Loucy (cell line): ENCODE results near the gene PSMB3.

Source experiments
- CTCF ChIP-seq: fragments of 200-600 bp; sonication (generic); conservative IDR thresholded peaks from 2 replicates; pipeline ENCODE4 v1.5.1; 2014; ENCODE audit warnings: mild to moderate bottlenecking, antibody characterized with exemption, low read length
- EZH2phosphoT487 ChIP-seq: fragments of 200-600 bp; IDR thresholded peaks from 2 replicates; pipeline ENCODE4 v1.6.1; 2018; ENCODE audit warnings: antibody characterized with exemption, mild to moderate bottlenecking, moderate library complexity, borderline replicate concordance

DNA sequence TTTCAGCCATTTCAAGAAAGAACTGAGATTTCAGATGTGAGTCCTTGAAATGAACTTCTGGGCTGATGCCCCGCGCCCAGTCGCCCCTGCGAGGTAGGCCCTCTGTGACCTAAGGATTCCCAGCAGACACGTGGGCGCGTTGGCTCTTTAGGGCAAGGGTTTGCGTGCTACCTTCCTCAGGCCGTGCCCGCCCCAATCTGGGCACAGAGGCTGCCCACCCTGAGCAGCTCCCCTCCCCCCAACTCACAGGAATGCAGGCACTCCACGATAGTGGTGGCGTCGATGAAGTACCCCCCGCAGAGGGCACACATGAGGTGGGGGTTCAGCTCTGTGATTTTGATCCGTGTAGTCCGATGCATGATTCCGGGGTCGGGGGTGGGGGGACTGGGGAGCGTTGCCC is 12.5 kb upstream of the PSMB3 start:
- TF ChIP-seq CTCF (no peak), EZH2phosphoT487 (no peak)
